B cell (primary cell): ENCODE results near the gene ADCY3. TPM values are rescaled to one million over a fixed set of nuclear protein-coding genes. Genes with fewer than 3 reads are reported as not detected.

Experiments
- ATAC-seq: fragments of 200-7000 bp; cut with Tn5 transposase; one replicate; pipeline ENCODE4 v1.10.0; 2021; ENCODE audit warnings: low read depth, mild to moderate bottlenecking, moderate number of reproducible peaks, moderate library complexity
- CTCF ChIA-PET: fragments of 350-600 bp; sonication (Branson Sonifier 250); formaldehyde crosslinking; loops from one replicate; lab custom pipeline; 2021; ENCODE audit warnings: antibody characterized with exemption, inconsistent platforms; lab: Charles Lee
- POLR2A ChIA-PET: fragments of 350-600 bp; sonication (Branson Sonifier 250); formaldehyde crosslinking; loops from one replicate; lab custom pipeline; 2021; ENCODE audit warnings: antibody characterized with exemption; lab: Charles Lee
- DNase-seq: peaks from one replicate; pipeline ENCODE4 v3.0.0; 2013
- H2AFZ ChIP-seq: 2 replicates; pipeline ENCODE4 v1.6.1; 2012; ENCODE audit warnings: mild to moderate bottlenecking, low read depth, low read length; ENCODE audit not compliant: insufficient read depth, poor library complexity, severe bottlenecking
- H3K27ac ChIP-seq, 2 donors: 1 replicate in 1 of 2; 2 replicates in 1 of 2; pipeline ENCODE4 v1.5.1; 2012 to 2013; ENCODE audit warnings: low read length in 2 of 2, mild to moderate bottlenecking in 2 of 2, moderate library complexity in 1 of 2
- H3K27me3 ChIP-seq, 4 experiments: fragments of 200-600 bp in 1 of 4; sonication (generic) in 1 of 4; replicated peaks in 1 of 4; 1 replicate in 2 of 4; 2 replicates in 2 of 4; pipeline versions ENCODE4 v1.6.1 to v1.7.0; 2013 to 2016; ENCODE audit warnings: low read length in 3 of 4, mild to moderate bottlenecking in 2 of 4, mixed read lengths in 1 of 4, moderate library complexity in 1 of 4; ENCODE audit not compliant: insufficient read depth in 4 of 4, control insufficient read depth in 3 of 4; ENCODE audit errors: control extremely low read depth in 1 of 4
- H3K36me3 ChIP-seq, 2 experiments: replicated peaks in 1 of 2; 1 replicate in 1 of 2; 2 replicates in 1 of 2; pipeline versions ENCODE4 v1.6.1 to v1.7.1; 2013; ENCODE audit warnings: low read length in 1 of 2; ENCODE audit not compliant: insufficient read depth in 2 of 2, control insufficient read depth in 1 of 2; ENCODE audit errors: control extremely low read depth in 1 of 2, extremely low read depth in 1 of 2
- H3K4me1 ChIP-seq, 2 donors: fragments of 200-600 bp in 1 of 2; sonication (generic) in 1 of 2; 1 replicate in 1 of 2; 2 replicates in 1 of 2; pipeline versions ENCODE4 v1.5.1 to v1.6.1; 2013 to 2017; ENCODE audit warnings: low read length in 2 of 2; ENCODE audit not compliant: control insufficient read depth in 2 of 2, insufficient read depth in 2 of 2
- H3K4me2 ChIP-seq: replicated peaks from 2 replicates; pipeline ENCODE3; 2012; ENCODE audit warnings: mild to moderate bottlenecking, low read depth, low read length; ENCODE audit not compliant: poor library complexity, severe bottlenecking
- H3K4me3 ChIP-seq, 5 experiments: fragments of 200-600 bp in 1 of 5; sonication (generic) in 1 of 5; 1 replicate in 3 of 5; 2 replicates in 2 of 5; pipeline versions ENCODE4 v1.5.1 to v1.7.0; 2011 to 2016; ENCODE audit warnings: low read length in 4 of 5, mild to moderate bottlenecking in 4 of 5, low read depth in 2 of 5, control low read depth in 1 of 5, moderate library complexity in 1 of 5; ENCODE audit not compliant: insufficient read depth in 1 of 5; ENCODE audit errors: control extremely low read depth in 1 of 5, extremely low read depth in 1 of 5
- H3K79me2 ChIP-seq: fragments of 200-600 bp; sonication (generic); one replicate; pipeline ENCODE4 v1.6.0; 2016; ENCODE audit warnings: low read length; ENCODE audit not compliant: control insufficient read depth, insufficient read depth
- H3K9ac ChIP-seq: fragments of 200-600 bp; sonication (generic); 2 replicates; pipeline ENCODE4 v1.6.1; 2017; ENCODE audit warnings: mild to moderate bottlenecking, low read length, moderate library complexity
- H3K9me3 ChIP-seq, 3 donors: one replicate each; pipeline versions ENCODE4 v1.6.1 to v1.7.1; 2013; ENCODE audit warnings: low read length in 2 of 3; ENCODE audit not compliant: control insufficient read depth in 2 of 3, insufficient read depth in 1 of 3; ENCODE audit errors: control extremely low read depth in 1 of 3
- H4K20me1 ChIP-seq: 2 replicates; pipeline ENCODE4 v1.6.0; 2012; ENCODE audit warnings: mild to moderate bottlenecking, low read length; ENCODE audit not compliant: insufficient read depth, control insufficient read depth, poor library complexity, severe bottlenecking
- H3K27ac Mint-ChIP-seq: one replicate; pipeline ENCODE4 v1.8.0; 2021; ENCODE audit warnings: mixed read lengths
- H3K27me3 Mint-ChIP-seq: one replicate; pipeline ENCODE4 v1.8.0; 2021; ENCODE audit warnings: mixed read lengths
- H3K4me1 Mint-ChIP-seq: one replicate; pipeline ENCODE4 v1.8.0; 2021; ENCODE audit warnings: mixed read lengths
- H3K4me3 Mint-ChIP-seq: one replicate; pipeline ENCODE4 v1.8.0; 2021; ENCODE audit warnings: mixed read lengths
- H3K9me3 Mint-ChIP-seq: one replicate; pipeline ENCODE4 v1.8.0; 2022; ENCODE audit warnings: mixed read lengths; ENCODE audit not compliant: insufficient read depth
- CTCF ChIP-seq: fragments of 200-600 bp; IDR thresholded peaks from one replicate; pipeline ENCODE4 v1.8.0; 2022; ENCODE audit warnings: antibody characterized with exemption, mild to moderate bottlenecking
- EZH2 ChIP-seq: IDR thresholded peaks from 2 replicates; pipeline ENCODE4 v1.6.1; 2012; ENCODE audit warnings: borderline replicate concordance, low read depth, mild to moderate bottlenecking, moderate library complexity, low read length; ENCODE audit not compliant: insufficient read depth, poor library complexity, severe bottlenecking
- WGBS: methylation state at CpG from one replicate; pipeline ENCODE4 v1.1.5; 2013; ENCODE audit warnings: missing lambda C conversion rate; ENCODE audit not compliant: insufficient coverage; 5-methylcytosine and 5-hydroxymethylcytosine counted together
- intact Hi-C: fragments of 100-400 bp; cut with micrococcal nuclease; formaldehyde crosslinking; loops from one replicate; pipeline ENCODE4 v1.10.0; 2022
- polyA plus RNA-seq: library from polyadenylated mRNA; depleted of rRNA; stranded (reverse); fragments of >200 nt; gene quantifications from 2 replicates; pipeline ENCODE4 v1.2.3, GENCODE V29; 2012
- total RNA-seq, 2 donors: library from RNA; stranded (reverse); fragments of 120-200 nt in 1 of 2; gene quantifications; 1 replicate in 1 of 2; 2 replicates in 1 of 2; pipeline versions ENCODE4 v1.2.3 to v1.2.4, GENCODE V29; 2013 to 2022

The ADCY3 gene
- total and polyA plus RNA-seq, 2 donors (not counting 1 experiment from before 2014, with no cell fraction given), result 48.4 to 73.0 TPM

GRCh38 chr2:24939353-24939752 lies 19.3 kb upstream of the ADCY3 start:
- no peak overlapping the region for H3K9ac ChIP-seq
- TF ChIP-seq CTCF, result no peak
- TF ChIP-seq EZH2, result no peak
- H4K20me1 ChIP-seq, result no peaks in the 10 kb centered on the region
- ChIA-PET CTCF (no interaction called here), POLR2A (no interaction called here)
- ATAC-seq (no peak), DNase-seq (no peak)
- H2AFZ ChIP-seq, result no peak overlapping the region
- H3K27me3 ChIP-seq, result no peaks in the 10 kb centered on the region
- H3K27ac ChIP-seq, result no peak overlapping the region
- no peaks in the 10 kb centered on the region for H3K27me3 Mint-ChIP-seq
- intact Hi-C loops, result no loop called here
- no peak overlapping the region for H3K4me2 ChIP-seq
- no peaks in the 10 kb centered on the region for H3K79me2 ChIP-seq
- no peaks in the 10 kb centered on the region for H3K4me1 ChIP-seq
- H3K36me3 ChIP-seq, result no peaks in the 10 kb centered on the region
- 100% methylated on average over 2 of the region's 6 CpGs for WGBS
- no peak overlapping the region for H3K4me3 ChIP-seq
- H3K4me1 Mint-ChIP-seq, result no peaks in the 10 kb centered on the region
- no peak overlapping the region for H3K4me3 Mint-ChIP-seq
- no peak overlapping the region for H3K27ac Mint-ChIP-seq
- H3K9me3 Mint-ChIP-seq, result no peaks in the 10 kb centered on the region
- no peaks in the 10 kb centered on the region for H3K9me3 ChIP-seq

GRCh38 chr2:24937236-24937635 lies 17.2 kb upstream of the ADCY3 start:
- POLR2A ChIA-PET, result no interaction called here
- H3K4me2 ChIP-seq, result no peak overlapping the region
- H2AFZ ChIP-seq, result no peak overlapping the region
- Mint-ChIP-seq H3K27me3 (no peaks in the 10 kb centered on the region), H3K4me3 (no peak overlapping the region), H3K27ac (no peak overlapping the region), H3K9me3 (no peaks in the 10 kb centered on the region), H3K4me1 (no peaks in the 10 kb centered on the region)
- H3K9me3 ChIP-seq, result no peaks in the 10 kb centered on the region
- no peak overlapping the region for H3K27ac ChIP-seq
- no peaks in the 10 kb centered on the region for H4K20me1 ChIP-seq
- H3K9ac ChIP-seq, result no peak overlapping the region
- CTCF ChIA-PET, result no interaction called here
- H3K36me3 ChIP-seq, result no peaks in the 10 kb centered on the region
- no peaks in the 10 kb centered on the region for H3K27me3 ChIP-seq
- DNase-seq (no peak), ATAC-seq (no peak)
- intact Hi-C loops, result no loop called here
- TF ChIP-seq CTCF (no peak), EZH2 (no peak)
- H3K79me2 ChIP-seq, result no peaks in the 10 kb centered on the region
- H3K4me1 ChIP-seq, result no peaks in the 10 kb centered on the region
- no CpG with 5 or more reads among the region's 2 CpGs for WGBS
- no peak overlapping the region for H3K4me3 ChIP-seq
